ENCODE data around the gene MMP17.

The MMP17 gene

GRCh38 chr12:131896080-131896810 lies 68.1 kb downstream of the MMP17 start:
- DNase-seq = peak; percentile 69

- no peak for DNase-seq
Observed at GRCh38 chr12:131896811-131897270, 68.6 kb downstream of the MMP17 start.

- no peak for DNase-seq
Observed at GRCh38 chr12:131897276-131897675, 69.1 kb downstream of the MMP17 start.

- no peak for DNase-seq
Observed at GRCh38 chr12:131897875-131898274, 69.7 kb downstream of the MMP17 start.

GRCh38 chr12:131900397-131900796 lies 72.2 kb downstream of the MMP17 start:
- DNase-seq = no peak
